AML-193 (cell line): ENCODE measurements around the gene SRRM4.
"Not testable (repeated sequence)": the region's sequence is repeated elsewhere in the genome, so short reads cannot be mapped to it uniquely, and the experiment has no call there.

Source experiments
- DNase-seq, 2 experiments: peaks; one replicate each; lab custom pipeline; 2025; lab: John Stamatoyannopoulos, UW

Gene SRRM4, protein sequence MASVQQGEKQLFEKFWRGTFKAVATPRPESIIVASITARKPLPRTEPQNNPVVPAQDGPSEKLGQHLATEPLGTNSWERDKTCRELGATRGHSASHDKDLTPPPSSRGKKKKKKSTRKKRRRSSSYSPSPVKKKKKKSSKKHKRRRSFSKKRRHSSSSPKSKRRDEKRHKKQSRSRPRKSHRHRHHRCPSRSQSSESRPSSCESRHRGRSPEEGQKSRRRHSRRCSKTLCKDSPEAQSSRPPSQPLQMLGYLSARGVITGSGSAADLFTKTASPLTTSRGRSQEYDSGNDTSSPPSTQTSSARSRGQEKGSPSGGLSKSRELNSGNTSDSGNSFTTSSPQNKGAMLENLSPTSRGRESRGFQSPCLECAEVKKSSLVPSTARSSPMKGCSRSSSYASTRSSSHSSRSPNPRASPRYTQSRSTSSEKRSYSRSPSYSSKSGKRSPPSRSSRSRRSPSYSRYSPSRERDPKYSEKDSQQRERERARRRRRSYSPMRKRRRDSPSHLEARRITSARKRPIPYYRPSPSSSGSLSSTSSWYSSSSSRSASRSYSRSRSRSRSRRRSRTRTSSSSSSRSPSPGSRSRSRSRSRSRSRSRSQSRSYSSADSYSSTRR

GRCh38 chr12:118981285-118982211, at the start of gene SRRM4:
Gene SRRM4 (plus strand): TSS chr12:118981541. CDS start chr12:118981883, 342 bp downstream.
- no peak for DNase-seq

DNA sequence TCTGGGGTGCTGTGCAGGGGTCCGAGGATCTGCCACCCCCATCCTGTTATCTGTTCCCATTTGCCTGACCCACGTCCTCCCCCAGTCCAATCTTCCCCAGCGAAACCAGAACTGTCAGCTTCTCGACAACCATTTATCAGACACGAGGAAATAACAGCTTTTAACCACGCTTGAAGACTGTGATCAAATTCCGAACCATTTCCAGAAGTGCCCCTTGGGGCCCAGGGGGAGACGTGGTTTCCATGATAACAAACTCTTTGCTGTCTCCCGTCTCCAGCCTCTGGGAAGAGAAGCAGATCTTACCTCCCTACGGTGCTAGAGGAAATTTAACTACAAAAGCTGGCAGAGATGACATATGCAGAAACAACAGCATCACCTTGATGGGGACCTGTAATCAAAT, 35.1 kb upstream of the SRRM4 start:
- no peak for DNase-seq

- no peak for DNase-seq
Observed at GRCh38 chr12:118958520-118958919, 22.8 kb upstream of the SRRM4 start.

- DNase-seq = no peak
Observed at GRCh38 chr12:118959348-118959747, 22.0 kb upstream of the SRRM4 start.

GRCh38 chr12:118959985-118960560, 21.3 kb upstream of the SRRM4 start:
- DNase-seq = no peak

DNA sequence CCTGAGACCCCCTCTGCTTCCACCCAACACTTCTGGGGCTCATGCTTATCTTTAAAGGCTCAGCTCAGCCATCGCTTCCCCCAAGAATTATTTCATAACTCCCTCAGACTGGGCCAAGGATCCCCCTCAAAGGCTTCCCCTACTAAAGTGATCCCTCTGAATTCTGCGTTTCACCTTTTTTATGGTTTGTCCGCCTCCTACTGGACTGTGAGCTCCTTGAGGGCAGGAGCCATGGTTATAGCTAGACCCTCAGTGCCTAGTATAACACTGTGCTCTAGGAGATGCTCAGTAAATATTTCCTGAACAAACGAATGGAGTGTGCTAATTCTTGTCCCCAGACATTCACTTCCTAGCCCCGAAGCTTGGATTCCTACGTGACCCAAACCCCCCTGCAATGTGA, 20.5 kb upstream of the SRRM4 start:
- DNase-seq = no peak

DNA sequence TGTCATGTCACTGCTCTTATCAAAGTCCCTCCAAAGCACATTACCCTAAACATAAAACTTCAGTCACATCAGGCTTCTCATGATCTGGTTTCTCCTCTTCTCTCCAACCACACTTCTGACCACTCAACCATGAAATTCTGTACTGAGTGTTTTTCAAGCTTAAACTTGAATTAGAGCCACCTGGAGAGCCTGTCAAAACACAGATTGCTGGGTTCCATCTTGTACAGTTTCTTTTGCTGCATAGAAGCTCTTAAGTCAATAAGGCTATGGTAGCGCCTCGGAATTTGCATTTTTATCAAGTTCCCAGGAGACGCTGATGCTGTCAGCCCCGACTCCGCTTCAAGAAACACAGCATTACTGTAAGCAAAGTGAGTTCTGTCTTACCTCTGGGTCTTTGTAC, 16.4 kb upstream of the SRRM4 start:
- no peak for DNase-seq

GRCh38 chr12:118970856-118971255, 10.5 kb upstream of the SRRM4 start:
- DNase-seq = no peak

GRCh38 chr12:118972982-118973381, 8.4 kb upstream of the SRRM4 start:
- DNase-seq = no peak

DNA sequence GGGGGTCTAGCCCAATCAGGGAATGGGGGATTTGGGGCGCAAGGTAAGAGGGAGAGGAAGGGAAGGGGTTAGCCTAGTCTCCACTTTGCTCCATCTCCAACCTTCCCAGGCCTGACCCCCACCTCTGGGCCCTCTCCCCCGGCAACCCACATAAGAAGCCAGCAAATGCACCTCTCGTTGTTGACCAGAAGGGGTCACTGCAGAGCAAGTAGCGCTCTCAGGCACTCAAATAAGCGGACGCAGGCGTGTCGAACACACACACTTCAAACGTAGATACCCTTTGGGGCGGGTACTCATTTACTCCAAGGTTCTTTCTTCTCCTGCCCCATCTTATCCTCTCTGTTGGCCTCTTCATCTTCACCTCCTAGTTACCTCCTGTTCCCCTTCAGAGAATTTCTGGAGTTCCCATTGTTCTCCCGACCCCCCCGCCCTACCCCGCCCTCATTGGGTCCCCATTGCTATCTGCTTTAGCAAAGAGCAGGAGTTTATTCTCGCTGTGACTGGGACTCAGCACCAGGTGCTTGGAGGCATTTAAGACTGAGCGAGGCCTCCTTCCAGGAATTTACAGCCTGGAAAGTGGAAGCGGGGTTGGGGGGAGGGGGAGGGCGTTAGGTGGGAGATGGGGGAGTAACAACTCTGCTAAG, 1.5 kb upstream of the SRRM4 start:
- DNase-seq = peak; percentile 14 to 16

DNA sequence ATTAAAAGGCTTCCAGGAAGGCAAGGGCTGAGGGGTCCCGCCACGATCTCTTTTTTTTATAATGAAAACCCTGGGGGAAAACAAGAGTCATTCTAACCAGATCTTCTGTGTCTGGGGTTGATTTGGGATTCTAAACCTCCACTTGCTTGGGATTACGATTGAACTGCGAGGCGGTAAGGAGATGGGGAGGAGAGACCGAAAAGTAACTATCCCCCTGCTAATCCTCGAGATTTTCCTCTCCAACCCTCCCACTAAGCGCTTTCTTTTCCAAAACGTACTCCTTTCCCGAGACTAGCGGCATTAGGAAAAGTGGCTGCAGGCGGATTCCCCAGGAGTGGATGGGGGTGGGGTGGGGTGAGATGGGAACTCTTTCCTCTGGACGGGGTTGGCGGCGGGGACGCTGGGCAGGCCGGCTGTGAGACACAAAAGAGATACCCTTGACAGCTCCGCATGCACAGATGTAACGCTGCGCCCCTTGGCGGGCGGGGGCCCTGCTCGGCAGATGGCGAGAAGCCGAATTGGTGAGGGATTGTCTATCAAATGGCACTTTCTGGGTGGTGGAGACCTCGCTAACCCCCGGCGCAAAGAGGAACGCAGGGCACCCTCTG, 830 bp upstream of the SRRM4 start:
- DNase-seq = no peak

- DNase-seq = no peak
Observed at GRCh38 chr12:118982302-118982701, 961 bp downstream of the SRRM4 start.

- no peak for DNase-seq
Observed at GRCh38 chr12:118982984-118983761, 1.8 kb downstream of the SRRM4 start.

DNA sequence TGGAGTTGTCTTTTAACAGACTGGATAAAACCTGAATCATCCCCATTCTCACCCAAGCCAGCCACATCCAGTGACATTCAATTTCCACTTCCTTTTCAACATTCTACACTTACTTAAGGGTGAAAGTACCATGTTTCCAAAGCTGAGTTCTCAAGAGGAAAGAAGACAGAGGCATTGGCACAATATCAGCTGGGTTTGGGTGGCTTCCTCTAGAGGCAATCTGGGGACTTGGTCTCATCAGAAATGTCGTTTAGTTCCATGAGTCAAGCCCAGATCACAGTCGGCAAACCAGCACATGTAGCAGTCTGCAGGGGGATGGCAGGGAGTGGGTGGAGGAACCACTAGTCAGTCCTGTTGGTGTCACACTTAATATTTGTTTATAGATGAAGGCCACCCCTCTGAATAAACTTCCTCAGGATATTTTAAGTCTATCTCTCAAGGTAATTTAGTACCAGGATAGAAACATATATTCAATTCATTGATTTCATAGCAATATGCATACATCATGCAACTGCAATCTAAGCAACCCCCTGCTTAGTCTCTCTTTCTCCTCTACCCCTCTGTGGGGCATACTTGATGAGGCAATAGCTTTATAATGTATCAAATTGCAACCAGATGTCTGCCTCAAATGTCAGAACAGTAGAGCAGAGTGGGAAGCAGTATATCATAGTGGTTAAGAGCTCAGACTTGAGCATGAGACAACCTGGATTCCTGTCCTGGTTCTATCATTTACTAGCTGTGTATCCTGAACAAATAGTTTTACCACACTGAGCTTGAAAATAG, 3.0 kb downstream of the SRRM4 start:
- DNase-seq = no peak

DNA sequence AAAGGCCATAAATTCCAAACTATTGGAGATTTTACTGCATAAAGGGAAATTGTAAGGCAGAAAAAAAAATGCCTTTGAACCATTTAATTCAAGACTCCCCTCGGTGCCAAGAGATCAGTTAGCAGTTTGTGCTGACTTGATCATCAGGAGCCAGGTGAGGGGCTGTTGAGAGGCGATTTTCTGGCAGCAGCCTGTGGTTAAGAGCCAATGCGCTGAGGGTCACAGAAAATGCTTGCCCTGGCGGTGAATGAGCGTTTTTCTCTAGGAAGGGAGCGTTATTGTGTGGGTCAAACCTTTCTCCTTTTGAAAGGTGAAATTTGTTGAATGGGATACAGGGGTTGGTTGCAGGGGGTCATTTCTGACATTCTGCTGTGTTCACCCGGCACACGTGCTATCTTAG, 4.7 kb downstream of the SRRM4 start:
- DNase-seq = no peak

DNA sequence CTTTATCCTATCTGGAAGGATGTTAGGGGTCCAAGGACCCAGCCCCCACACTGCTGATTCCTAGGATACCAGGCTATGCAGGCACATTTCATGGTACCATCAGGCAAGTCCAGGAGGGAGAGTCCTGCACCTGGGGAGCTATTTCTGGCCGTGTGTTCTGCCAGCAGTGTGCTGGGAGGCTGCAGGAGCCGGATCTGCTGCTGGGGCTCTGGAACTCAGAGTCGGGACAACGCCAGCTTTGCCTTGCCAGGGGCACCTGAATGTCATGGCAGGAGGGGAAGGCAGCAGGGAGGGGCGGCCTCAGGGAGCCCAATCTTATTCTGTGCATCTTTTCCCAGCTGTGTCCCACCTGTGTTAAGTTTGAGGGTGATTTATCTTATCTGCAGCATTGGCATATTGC, 17.8 kb downstream of the SRRM4 start:
- no peak for DNase-seq

- no peak for DNase-seq
Observed at GRCh38 chr12:119005085-119005484, 23.7 kb downstream of the SRRM4 start.

DNA sequence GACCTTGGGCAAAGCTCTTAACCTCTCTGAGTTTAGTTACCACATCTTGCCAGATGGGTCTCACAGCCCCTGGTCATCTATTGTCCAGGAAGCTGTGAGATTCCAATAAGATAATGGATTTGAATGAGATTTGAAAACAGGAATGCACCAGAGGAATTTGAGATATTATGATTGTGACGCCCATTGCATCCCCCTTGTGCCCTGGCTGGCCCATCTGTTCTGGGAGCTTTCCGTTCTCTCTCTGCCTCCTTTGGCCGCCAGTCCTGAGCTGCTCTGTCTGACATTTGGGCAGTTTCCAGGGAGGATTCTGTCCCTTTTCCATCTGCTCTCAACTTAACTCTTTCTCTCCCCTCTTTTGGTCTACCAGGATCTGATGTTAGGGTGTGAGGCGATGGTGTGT, 24.6 kb downstream of the SRRM4 start:
- no peak for DNase-seq

GRCh38 chr12:119006746-119007145, 25.4 kb downstream of the SRRM4 start:
- no peak for DNase-seq

DNA sequence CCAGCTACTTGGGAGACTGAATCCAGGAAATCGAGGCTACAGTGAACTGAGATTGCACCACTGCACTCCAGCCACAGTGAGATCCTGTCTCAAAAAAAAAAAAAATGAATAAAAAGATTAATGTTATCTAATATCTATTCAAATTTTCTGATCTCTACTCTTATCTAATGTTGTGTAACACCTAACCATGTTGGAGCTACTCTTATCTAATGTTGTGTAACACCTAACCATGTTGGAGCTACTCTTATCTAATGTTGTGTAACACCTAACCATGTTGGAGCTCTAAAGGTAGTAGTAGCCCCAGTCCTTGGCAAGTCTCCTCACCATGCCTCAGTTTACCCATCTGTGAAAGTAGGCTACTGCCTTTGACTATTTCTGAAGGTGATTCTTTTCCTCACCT, 26.9 kb downstream of the SRRM4 start:
- DNase-seq = not testable (repeated sequence)
